Right lobe of liver (tissue), 6 donors: ENCODE data around the gene NEK8. TPM values are rescaled to one million over a fixed set of nuclear protein-coding genes. Genes with fewer than 3 reads are reported as not detected.
"Not testable (repeated sequence)": the region's sequence is repeated elsewhere in the genome, so short reads cannot be mapped to it uniquely, and the experiment has no call there.

Source experiments
- ATAC-seq, 4 donors: fragments of 200-7000 bp; cut with Tn5 transposase; one replicate each; pipeline ENCODE4 v1.9.1; 2020; ENCODE audit warnings: mild to moderate bottlenecking in 4 of 4, moderate library complexity in 4 of 4
- DNase-seq, 3 donors: peaks; one replicate each; pipeline ENCODE4 v3.0.0-alpha.2; 2020
- H3K27ac ChIP-seq, 3 donors: fragments of 200-600 bp; one replicate each; pipeline ENCODE4 v1.8.0; 2022
- H3K27me3 ChIP-seq, 2 donors: fragments of 200-600 bp; one replicate each; pipeline ENCODE4 v1.8.0; 2022
- H3K36me3 ChIP-seq, 4 donors: fragments of 200-600 bp; sonication (generic) in 1 of 4; one replicate each; pipeline versions ENCODE4 v1.5.1 to v1.8.0; 2017 to 2022; ENCODE audit warnings: control low read depth in 1 of 4
- H3K4me1 ChIP-seq, 4 donors: fragments of 200-600 bp; sonication (generic) in 1 of 4; one replicate each; pipeline versions ENCODE4 v1.5.1 to v1.8.0; 2017 to 2022; ENCODE audit warnings: control low read depth in 1 of 4
- H3K4me3 ChIP-seq, 3 donors: fragments of 200-600 bp; one replicate each; pipeline ENCODE4 v1.8.0; 2022
- H3K9me3 ChIP-seq, 4 donors: fragments of 200-600 bp; sonication (generic) in 1 of 4; one replicate each; pipeline versions ENCODE4 v1.5.1 to v1.8.0; 2017 to 2022; ENCODE audit warnings: control low read depth in 1 of 4
- CTCF ChIP-seq, 4 donors: fragments of 200-600 bp in 3 of 4; fragments of 450-650 bp in 1 of 4; IDR thresholded peaks; one replicate each; pipeline versions ENCODE4 v1.5.1 to v1.8.0; 2016 to 2022; ENCODE audit warnings: antibody characterized with exemption in 4 of 4, mild to moderate bottlenecking in 2 of 4
- POLR2A ChIP-seq: fragments of 450-650 bp; IDR thresholded peaks from one replicate; pipeline ENCODE4 v1.6.1; 2017; ENCODE audit warnings: antibody characterized with exemption, mild to moderate bottlenecking
- WGBS: methylation state at CpG from one replicate; pipeline ENCODE4 v1.1.6; 2018; ENCODE audit warnings: low coverage, low lambda C conversion rate; ENCODE audit not compliant: insufficient coverage; ENCODE audit errors: missing lambda C conversion rate; 5-methylcytosine and 5-hydroxymethylcytosine counted together
- intact Hi-C, 2 donors: fragments of 100-400 bp; cut with DNase I; formaldehyde crosslinking; loops; one replicate each; pipeline versions ENCODE4 v1.11.2 to v1.14.1; 2022
- total RNA-seq, 6 experiments: library from RNA; depleted of rRNA in 2 of 6; stranded (reverse); fragments of >200 nt in 2 of 6; fragmentation: NEBNext Ultra II Directional in 3 of 6; extraction: Animal tissue kit (Norgen Biotek cat#: 25700) in 3 of 6; gene quantifications; one replicate each; pipeline versions ENCODE4 v1.1.0 to v1.2.4, GENCODE V29; 2016 to 2023
- donor health status: DM: no; HTN: yes; CAD: no.
- donor health status: DM: no; HTN: no; CAD: no.
- donor health status: DM: no; HTN: no; CAD: no.
- donor health status: DM: no; HTN: yes; CAD: no.
- donor health status: DM: no; HTN: yes; CAD: no.

The NEK8 gene
- total RNA-seq, 6 experiments from 2014 or later = 1.6 to 5.4 (median 3.2) TPM

DNA sequence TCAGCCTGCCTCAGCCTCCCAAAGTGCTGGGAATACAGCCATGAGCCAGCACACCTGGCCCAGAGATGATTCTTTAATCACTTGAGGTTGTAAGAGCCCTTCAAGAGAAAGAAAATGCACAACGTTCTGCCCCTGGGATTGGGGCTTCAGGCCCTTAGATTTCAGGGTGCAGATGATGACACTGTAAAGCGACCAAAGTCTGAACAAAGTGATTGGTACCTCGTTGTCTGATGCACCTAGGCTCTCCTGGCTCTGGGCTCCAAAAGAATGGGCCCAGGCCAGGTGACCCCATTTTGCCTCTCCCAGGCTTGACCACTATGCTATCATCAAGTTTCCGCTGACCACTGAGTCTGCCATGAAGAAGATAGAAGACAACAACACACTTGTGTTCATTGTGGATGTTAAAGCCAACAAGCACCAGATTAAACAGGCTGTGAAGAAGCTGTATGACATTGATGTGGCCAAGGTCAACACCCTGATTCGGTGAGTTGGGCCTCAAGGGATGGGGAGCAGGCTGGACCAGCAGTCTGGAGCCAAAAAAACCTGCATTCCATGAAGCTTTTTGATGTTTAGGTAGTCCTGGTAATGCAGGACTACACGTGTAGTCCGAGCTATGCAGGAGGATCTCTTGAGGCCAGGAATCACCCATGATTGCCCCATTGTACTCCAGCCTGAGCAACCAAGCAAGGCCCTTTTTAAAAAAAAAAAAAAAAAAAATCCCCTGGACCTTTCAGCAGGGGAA, 6.0 kb upstream of the NEK8 start:
- DNase-seq (no peak), ATAC-seq (no peak)
- H3K27ac ChIP-seq = no peak overlapping the region
- TF ChIP-seq CTCF (IDR thresholded peaks at IDR 0.05) (no peak), POLR2A (no peak)
- H3K27me3 ChIP-seq = no peaks in the 10 kb centered on the region
- peaks cover 6 to 36% (median 23%) of the 10 kb centered on the region in 4 donors for H3K36me3 ChIP-seq
- H3K9me3 ChIP-seq = no peaks in the 10 kb centered on the region
- WGBS = 42% methylated on average over 3 of the region's 7 CpGs
- no peak overlapping the region for H3K4me3 ChIP-seq
- intact Hi-C loops = no loop called here
- H3K4me1 ChIP-seq = peaks cover 0 to 29% (median 11%) of the 10 kb centered on the region in 4 donors

- no peak overlapping the region for H3K4me3 ChIP-seq
- H3K27ac ChIP-seq = no peak overlapping the region
- WGBS = 77% methylated on average over 5 of the region's 6 CpGs
- peaks cover 0 to 29% (median 11%) of the 10 kb centered on the region in 4 donors for H3K4me1 ChIP-seq
- peaks cover 6 to 36% (median 23%) of the 10 kb centered on the region in 4 donors for H3K36me3 ChIP-seq
- DNase-seq (no peak), ATAC-seq (no peak)
- intact Hi-C loops = no loop called here
- TF ChIP-seq POLR2A (no peak), CTCF (IDR thresholded peaks at IDR 0.05) (no peak)
- H3K27me3 ChIP-seq = no peaks in the 10 kb centered on the region
- no peaks in the 10 kb centered on the region for H3K9me3 ChIP-seq
Measured at GRCh38 chr17:28723159-28723835, 5.3 kb upstream of the NEK8 start.

GRCh38 chr17:28723836-28724499, 4.6 kb upstream of the NEK8 start:
- Histone ChIP-seq H3K36me3 (peaks cover 6 to 36% (median 23%) of the 10 kb centered on the region in 4 donors), H3K4me1 (peaks cover 0 to 25% (median 11%) of the 10 kb centered on the region in 4 donors)
- H3K27me3 ChIP-seq, intact Hi-C loops, H3K27ac ChIP-seq, DNase-seq, ATAC-seq, H3K9me3 ChIP-seq, H3K4me3 ChIP-seq: not testable (repeated sequence)
- whole genome bisulfite sequencing = 76% methylated on average over 4 of the region's 4 CpGs

GRCh38 chr17:28724500-28725165, 4.0 kb upstream of the NEK8 start:
- Histone ChIP-seq H3K36me3 (peaks cover 6 to 36% (median 23%) of the 10 kb centered on the region in 4 donors), H3K9me3 (no peaks in the 10 kb centered on the region), H3K4me3 (no peak overlapping the region), H3K4me1 (peaks cover 0 to 24% (median 11%) of the 10 kb centered on the region in 4 donors), H3K27ac (no peak overlapping the region), H3K27me3 (no peaks in the 10 kb centered on the region)
- TF ChIP-seq POLR2A = no peak
- DNase-seq (no peak), ATAC-seq (no peak)
- intact Hi-C loops = no loop called here
- WGBS = 69% methylated on average over 10 of the region's 10 CpGs

DNA sequence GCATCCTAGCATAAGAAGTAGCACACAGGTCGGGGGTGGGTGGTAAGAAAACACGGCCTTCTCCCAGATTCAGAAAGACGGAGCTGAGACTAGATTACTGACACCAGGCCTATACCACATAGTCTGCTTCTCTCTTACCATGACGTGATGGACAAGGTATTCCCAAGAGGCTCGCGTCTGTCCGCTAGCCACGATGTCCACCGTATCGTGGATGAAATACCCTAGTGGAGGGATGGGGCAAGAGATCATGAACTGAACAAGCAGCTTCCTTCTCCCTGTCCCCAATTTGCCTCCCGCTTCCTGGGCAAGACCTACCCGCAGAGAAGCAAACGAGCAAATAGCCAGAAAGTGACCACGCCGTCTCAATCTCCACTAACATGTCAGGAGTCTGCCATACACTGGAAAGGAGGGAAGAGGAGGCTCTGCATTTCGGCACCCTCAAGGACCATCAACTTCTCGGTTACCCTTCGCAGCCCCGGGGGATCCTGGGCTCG, 3.4 kb upstream of the NEK8 start:
- no peak for ATAC-seq
- DNase-seq = no peak
- Histone ChIP-seq H3K4me3 (peak overlapping the region; percentile 70 to 78 (median 74)), H3K27ac (peak overlapping the region in 2 of 3 donors; percentile 31 to 36), H3K9me3 (no peaks in the 10 kb centered on the region), H3K4me1 (peaks cover 0 to 24% (median 11%) of the 10 kb centered on the region in 4 donors), H3K36me3 (peaks cover 6 to 36% (median 23%) of the 10 kb centered on the region in 4 donors), H3K27me3 (no peaks in the 10 kb centered on the region)
- intact Hi-C loops = no loop called here
- 8% methylated on average over 8 of the region's 20 CpGs for WGBS
- TF ChIP-seq POLR2A = no peak
